Gastroesophageal sphincter (tissue), 4 donors: Measurements from ENCODE around the gene GATC. TPM values are rescaled to one million over a fixed set of nuclear protein-coding genes. Genes with fewer than 3 reads are reported as not detected.

Experiments used
- ATAC-seq: fragments of 150-250 bp; one replicate; pipeline ENCODE4 v1.9.1; 2016; ENCODE audit warnings: mild to moderate bottlenecking, moderate library complexity
- H3K27ac ChIP-seq, 4 donors: fragments of 200-600 bp; sonication (generic) in 3 of 4; 1 replicate in 3 of 4; 2 replicates in 1 of 4; pipeline ENCODE4 v1.5.1; 2016 to 2019
- H3K27me3 ChIP-seq: fragments of 200-600 bp; sonication (generic); one replicate; pipeline ENCODE4 v1.5.1; 2019
- H3K36me3 ChIP-seq, 2 donors: fragments of 200-600 bp; sonication (generic); one replicate each; pipeline ENCODE4 v1.5.1; 2019; ENCODE audit warnings: control low read depth in 1 of 2
- H3K4me1 ChIP-seq, 3 donors: fragments of 200-600 bp; sonication (generic); 1 replicate in 2 of 3; 2 replicates in 1 of 3; pipeline ENCODE4 v1.5.1; 2016 to 2019; ENCODE audit warnings: control low read depth in 2 of 3
- H3K4me3 ChIP-seq, 2 donors: fragments of 200-600 bp; sonication (generic); one replicate each; pipeline ENCODE4 v1.5.1; 2019; ENCODE audit warnings: mild to moderate bottlenecking in 1 of 2, moderate library complexity in 1 of 2
- H3K9me3 ChIP-seq, 3 donors: fragments of 200-600 bp; sonication (generic); one replicate each; pipeline ENCODE4 v1.5.1; 2017 to 2019; ENCODE audit warnings: control low read depth in 2 of 3
- EP300 ChIP-seq: sonication (generic); formaldehyde crosslinking; IDR thresholded peaks from one replicate; pipeline ENCODE4 v1.6.1; 2017; ENCODE audit warnings: antibody characterized with exemption, mild to moderate bottlenecking
- POLR2A ChIP-seq, 2 donors: fragments of 450-650 bp; IDR thresholded peaks; one replicate each; pipeline ENCODE4 v1.6.1; 2017; ENCODE audit warnings: antibody characterized with exemption in 2 of 2, mild to moderate bottlenecking in 2 of 2, moderate library complexity in 1 of 2
- POLR2AphosphoS5 ChIP-seq: sonication (generic); formaldehyde crosslinking; IDR thresholded peaks from one replicate; pipeline ENCODE4 v1.6.1; 2017; ENCODE audit warnings: antibody characterized with exemption
- WGBS, 2 donors: methylation state at CpG; one replicate each; pipeline ENCODE4 v1.1.5; 2018; ENCODE audit warnings: low coverage in 1 of 2; 5-methylcytosine and 5-hydroxymethylcytosine counted together
- total RNA-seq, 4 donors: library from RNA; depleted of rRNA; stranded (reverse); fragments of >200 nt; gene quantifications; one replicate each; pipeline ENCODE4 v1.1.0, GENCODE V29; 2016
- TF ChIP-seq, protein P1 (sequence below), 4 experiments: fragments of 200-600 bp in 2 of 4; fragments of 450-650 bp in 2 of 4; sonication (generic) in 1 of 4; IDR thresholded peaks; one replicate each; pipeline ENCODE4 v1.5.1; 2017 to 2019; ENCODE audit warnings: antibody characterized with exemption in 4 of 4, mild to moderate bottlenecking in 2 of 4, moderate library complexity in 2 of 4

Gene GATC
- total RNA-seq, 4 donors from 2014 or later, result 20.0 to 26.0 (median 23.2) TPM

DNA sequence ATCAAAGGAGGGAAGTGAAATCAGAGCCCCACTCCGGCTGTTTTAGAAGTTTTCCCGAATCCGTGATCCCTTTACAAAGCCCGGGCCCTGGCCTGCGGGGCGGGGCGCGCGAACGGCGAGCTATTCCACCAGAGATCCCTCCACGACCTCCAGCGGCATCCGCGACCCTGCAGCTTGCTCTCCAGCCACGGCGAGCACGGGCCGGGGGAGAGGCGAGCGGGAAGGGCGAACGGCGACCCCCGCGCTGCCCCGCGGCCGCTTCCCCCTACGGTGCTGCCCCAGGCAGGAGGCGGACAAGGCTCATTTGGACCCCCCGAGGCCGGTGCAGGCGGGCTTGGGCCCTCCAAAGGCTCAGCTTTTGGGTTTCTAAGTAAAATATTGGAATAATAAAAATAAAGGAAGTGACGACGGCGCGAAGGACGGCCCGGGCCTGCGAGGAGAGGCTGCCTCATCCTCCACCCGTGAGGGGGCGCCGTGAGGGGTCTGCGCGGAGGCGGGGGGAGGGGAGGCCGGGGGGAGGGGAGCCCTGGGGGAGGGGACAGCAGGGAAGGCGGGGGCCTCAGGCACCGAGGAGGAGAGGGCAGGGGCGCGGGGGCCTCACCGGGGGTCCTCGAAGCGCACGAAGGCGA, 22.7 kb downstream of the GATC start:
- peaks cover 0 to 31% of the 10 kb centered on the region in 2 donors for H3K36me3 ChIP-seq

DNA sequence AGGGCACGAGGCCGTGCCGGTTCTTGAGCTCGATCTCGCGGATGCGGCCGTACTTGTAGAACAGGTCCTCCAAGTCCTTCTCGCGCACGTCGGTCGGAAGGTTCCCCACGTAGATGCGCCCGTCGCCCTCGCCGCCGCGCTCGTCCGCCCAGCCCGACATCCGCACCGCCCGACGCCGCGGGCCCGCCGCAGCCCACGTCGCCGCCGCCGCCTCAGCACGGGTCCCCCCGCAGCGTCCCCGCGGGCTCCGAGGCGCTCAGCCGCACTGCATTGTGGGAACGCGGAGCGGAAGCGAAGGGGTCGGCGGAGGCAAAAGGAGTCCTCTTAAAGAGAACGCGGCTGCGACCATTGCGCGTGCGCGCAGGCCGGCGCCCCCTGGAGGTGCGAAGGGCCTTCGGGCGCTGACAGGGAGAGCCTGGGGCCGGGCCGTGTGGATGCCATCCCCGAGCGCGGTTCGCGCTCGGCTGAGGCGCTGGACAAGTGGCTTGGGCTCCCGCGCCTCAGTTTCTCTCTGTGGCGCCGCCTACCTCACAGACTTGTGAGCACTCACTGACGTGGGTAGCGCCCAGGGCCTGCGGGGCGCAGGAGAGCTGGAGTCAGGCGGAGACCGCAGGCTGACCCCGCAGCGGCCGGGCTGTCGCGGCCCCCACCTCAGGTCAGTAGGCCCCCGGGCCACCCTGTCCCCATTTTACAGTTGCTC, 23.4 kb downstream of the GATC start, which contains the start of gene SRSF9:
SRSF9 (minus strand) TSS at position 299 of the 700 bp plus-strand sequence; CDS start at position 160, 139 bp downstream.
- no peaks in the 10 kb centered on the region for H3K9me3 ChIP-seq
- peak within 1 kb of the TSS; percentile 83 to 86 for H3K4me3 ChIP-seq
- peaks cover 0 to 24% of the 10 kb centered on the region in 2 donors for H3K36me3 ChIP-seq
- WGBS, 2 donors, result no CpG with 5 or more reads among the region's 88 CpGs
- TF ChIP-seq POLR2A (IDR thresholded peaks at IDR 0.05) (peak; percentile 73 to 81), EP300 (no peak), POLR2AphosphoS5 (peak; percentile 85)
- TF ChIP-seq, protein P1, sequence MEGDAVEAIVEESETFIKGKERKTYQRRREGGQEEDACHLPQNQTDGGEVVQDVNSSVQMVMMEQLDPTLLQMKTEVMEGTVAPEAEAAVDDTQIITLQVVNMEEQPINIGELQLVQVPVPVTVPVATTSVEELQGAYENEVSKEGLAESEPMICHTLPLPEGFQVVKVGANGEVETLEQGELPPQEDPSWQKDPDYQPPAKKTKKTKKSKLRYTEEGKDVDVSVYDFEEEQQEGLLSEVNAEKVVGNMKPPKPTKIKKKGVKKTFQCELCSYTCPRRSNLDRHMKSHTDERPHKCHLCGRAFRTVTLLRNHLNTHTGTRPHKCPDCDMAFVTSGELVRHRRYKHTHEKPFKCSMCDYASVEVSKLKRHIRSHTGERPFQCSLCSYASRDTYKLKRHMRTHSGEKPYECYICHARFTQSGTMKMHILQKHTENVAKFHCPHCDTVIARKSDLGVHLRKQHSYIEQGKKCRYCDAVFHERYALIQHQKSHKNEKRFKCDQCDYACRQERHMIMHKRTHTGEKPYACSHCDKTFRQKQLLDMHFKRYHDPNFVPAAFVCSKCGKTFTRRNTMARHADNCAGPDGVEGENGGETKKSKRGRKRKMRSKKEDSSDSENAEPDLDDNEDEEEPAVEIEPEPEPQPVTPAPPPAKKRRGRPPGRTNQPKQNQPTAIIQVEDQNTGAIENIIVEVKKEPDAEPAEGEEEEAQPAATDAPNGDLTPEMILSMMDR (IDR thresholded peaks at IDR 0.05), result peak; percentile 86 to 94 (median 91)
- peaks cover 0 to 56% (median 25%) of the 10 kb centered on the region in 3 donors for H3K4me1 ChIP-seq
- no peaks in the 10 kb centered on the region for H3K27me3 ChIP-seq
- ATAC-seq, result peak; percentile 96
- peak within 1 kb of the TSS; percentile 82 to 96 (median 92) for H3K27ac ChIP-seq

More for the DNA sequence above, 22.7 kb downstream of the GATC start:
- H3K9me3 ChIP-seq, result no peaks in the 10 kb centered on the region
- H3K27ac ChIP-seq, result peak overlapping the region; percentile 82 to 96 (median 92)
- TF ChIP-seq POLR2A (IDR thresholded peaks at IDR 0.05) (no peak), POLR2AphosphoS5 (no peak), EP300 (no peak)
- TF ChIP-seq, protein P1 (IDR thresholded peaks at IDR 0.05), result no peak
- ATAC-seq, result peak; percentile 4
- H3K4me3 ChIP-seq, result peak overlapping the region; percentile 83 to 86
- H3K27me3 ChIP-seq, result no peaks in the 10 kb centered on the region
- H3K4me1 ChIP-seq, result peaks cover 0 to 56% (median 25%) of the 10 kb centered on the region in 3 donors
- no CpG with 5 or more reads among the region's 57 CpGs for WGBS, 2 donors

DNA sequence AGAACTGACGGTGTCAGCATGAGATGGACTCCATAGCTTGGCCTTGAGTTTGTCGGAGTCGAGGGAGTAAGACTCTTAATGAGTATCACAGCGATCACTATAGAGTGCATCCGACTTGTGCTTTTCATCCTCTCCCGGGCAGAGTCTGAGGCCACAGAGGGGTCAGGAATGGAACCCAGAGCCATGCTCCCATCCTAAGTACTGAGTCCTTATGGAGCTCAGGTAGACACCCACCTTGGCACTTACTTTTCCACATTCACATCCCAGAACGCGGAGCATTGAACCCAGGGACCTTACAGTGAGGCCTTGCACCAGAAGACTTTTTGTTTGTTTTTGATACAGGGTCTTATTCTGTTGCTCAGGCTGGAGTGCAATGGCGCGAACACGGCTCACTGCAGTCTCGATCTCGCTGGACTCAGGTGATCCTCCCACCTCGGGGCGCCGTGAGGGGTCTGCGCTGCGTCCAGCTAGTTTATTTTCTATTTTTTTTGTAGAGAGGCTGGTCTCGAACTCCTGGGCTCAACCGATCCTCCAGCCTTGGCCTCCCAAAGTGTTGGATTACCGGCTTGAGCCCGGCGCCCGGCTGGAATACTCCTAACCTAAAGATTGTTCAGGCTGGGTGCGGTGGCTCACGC, 24.0 kb downstream of the GATC start:
- H3K27me3 ChIP-seq, result no peaks in the 10 kb centered on the region
- H3K9me3 ChIP-seq, result no peaks in the 10 kb centered on the region
- H3K4me1 ChIP-seq, result peaks cover 0 to 54% (median 25%) of the 10 kb centered on the region in 3 donors
- H3K27ac ChIP-seq, result peak overlapping the region; percentile 35 to 96 (median 92)
- ATAC-seq, result peak; percentile 7
- TF ChIP-seq, protein P1 (IDR thresholded peaks at IDR 0.05), result no peak
- TF ChIP-seq POLR2A (IDR thresholded peaks at IDR 0.05) (no peak), POLR2AphosphoS5 (no peak), EP300 (no peak)
- H3K36me3 ChIP-seq, result peaks cover 0 to 18% of the 10 kb centered on the region in 2 donors
- peak overlapping the region; percentile 83 to 86 for H3K4me3 ChIP-seq
- WGBS, 2 donors, result 49 to 60% methylated on average over 2 to 8 of the region's 26 CpGs

DNA sequence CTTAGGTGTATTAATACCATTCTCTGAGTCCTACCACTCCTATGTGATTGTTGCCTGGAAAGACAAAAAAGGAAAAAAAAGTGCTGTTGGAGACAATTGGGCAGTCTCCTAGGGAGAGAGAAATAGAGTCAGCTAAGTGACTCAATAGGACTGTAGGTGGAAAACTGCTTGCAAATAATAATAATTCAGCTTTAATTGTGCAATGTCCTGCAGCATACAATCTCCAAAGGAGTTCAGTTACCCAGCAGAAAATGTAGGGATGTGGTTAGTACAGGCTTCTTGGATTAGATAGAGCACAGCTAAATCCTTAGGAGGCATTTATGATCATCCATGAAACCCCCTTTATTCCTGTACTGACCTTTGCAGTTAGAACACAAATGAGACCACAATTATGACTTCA, 26.3 kb downstream of the GATC start:
- no peak for TF ChIP-seq POLR2A (IDR thresholded peaks at IDR 0.05)
- TF ChIP-seq, protein P1 (IDR thresholded peaks at IDR 0.05), result no peak
- no peak for TF ChIP-seq EP300
- TF ChIP-seq POLR2AphosphoS5, result no peak
- Histone ChIP-seq H3K9me3 (no peaks in the 10 kb centered on the region), H3K4me1 (peaks cover 0 to 32% (median 12%) of the 10 kb centered on the region in 3 donors), H3K27ac (no peak overlapping the region), H3K27me3 (no peaks in the 10 kb centered on the region), H3K36me3 (no peaks in the 10 kb centered on the region), H3K4me3 (no peak overlapping the region)
- no peak for ATAC-seq
